ENCODE results near the gene ETNPPL.
A peak's percentile ranks its signal among the peaks of the same experiment; 100 is the strongest.

Gene ETNPPL

GRCh38 chr4:108703370-108703769, 59.5 kb downstream of the ETNPPL start:
- H3K4me3 ChIP-seq (replicated peaks; ENCODE audit: low read depth, low read length): no peak overlapping the region
- no peak for DNase-seq (ENCODE audit: low read depth)
- TF ChIP-seq, protein P1, sequence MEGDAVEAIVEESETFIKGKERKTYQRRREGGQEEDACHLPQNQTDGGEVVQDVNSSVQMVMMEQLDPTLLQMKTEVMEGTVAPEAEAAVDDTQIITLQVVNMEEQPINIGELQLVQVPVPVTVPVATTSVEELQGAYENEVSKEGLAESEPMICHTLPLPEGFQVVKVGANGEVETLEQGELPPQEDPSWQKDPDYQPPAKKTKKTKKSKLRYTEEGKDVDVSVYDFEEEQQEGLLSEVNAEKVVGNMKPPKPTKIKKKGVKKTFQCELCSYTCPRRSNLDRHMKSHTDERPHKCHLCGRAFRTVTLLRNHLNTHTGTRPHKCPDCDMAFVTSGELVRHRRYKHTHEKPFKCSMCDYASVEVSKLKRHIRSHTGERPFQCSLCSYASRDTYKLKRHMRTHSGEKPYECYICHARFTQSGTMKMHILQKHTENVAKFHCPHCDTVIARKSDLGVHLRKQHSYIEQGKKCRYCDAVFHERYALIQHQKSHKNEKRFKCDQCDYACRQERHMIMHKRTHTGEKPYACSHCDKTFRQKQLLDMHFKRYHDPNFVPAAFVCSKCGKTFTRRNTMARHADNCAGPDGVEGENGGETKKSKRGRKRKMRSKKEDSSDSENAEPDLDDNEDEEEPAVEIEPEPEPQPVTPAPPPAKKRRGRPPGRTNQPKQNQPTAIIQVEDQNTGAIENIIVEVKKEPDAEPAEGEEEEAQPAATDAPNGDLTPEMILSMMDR (IDR thresholded peaks at IDR 0.05; ENCODE audit: low read length, missing control alignments): no peak

DNA sequence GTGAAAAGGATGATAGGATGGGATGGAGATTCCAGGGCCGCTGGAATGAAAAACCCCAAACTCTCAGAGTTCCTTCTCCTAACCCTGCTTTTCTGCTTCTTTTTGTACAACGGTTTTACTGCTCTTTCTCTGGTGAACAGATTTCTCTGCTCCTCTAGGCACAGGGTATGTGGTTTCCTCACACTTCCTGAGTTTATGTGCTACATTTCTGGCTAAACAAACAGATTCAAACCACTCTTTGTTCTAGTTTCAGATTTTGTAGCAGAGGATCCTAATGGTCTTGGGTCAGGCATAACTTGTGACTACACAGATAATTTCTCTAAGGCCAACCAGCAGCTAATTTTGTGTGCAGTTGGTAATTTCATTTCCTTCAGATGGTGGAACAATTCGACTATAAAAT, 59.9 kb downstream of the ETNPPL start:
- DNase-seq (ENCODE audit: low read depth): peak; percentile 32
- H3K4me3 ChIP-seq (replicated peaks; ENCODE audit: low read depth, low read length): no peak overlapping the region
- TF ChIP-seq, protein P1 (IDR thresholded peaks at IDR 0.05; ENCODE audit: low read length, missing control alignments): no peak

DNA sequence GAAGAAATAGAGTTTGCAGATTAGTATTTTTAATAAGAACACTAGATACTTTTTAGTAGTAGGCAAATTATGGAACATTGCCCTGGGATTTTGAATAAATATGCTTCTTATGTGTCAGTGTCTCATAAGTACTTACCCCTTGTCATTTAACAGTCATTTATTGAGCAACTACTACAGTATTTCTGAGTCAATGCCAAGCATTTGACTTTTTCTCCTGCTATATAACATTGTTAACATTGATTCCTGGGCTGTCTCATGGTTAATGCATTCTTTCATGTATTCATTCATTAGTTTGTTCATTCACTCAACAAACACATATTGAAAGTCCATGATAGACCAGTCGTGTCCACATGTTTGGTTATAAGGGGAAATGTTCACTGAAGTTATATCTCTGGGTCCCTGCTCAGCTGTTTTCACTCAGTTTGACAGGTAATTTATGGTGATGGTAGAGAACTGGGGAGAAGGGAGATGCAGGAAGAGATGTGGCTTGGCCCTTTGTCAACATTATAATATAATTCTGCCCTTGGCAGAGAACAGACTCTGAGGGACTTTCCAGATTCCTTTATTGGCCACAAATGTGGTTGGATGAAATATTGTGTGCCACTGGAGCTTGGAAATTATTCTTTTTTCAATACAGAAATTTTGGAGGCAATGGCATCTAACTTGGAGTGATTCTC, 62.6 kb downstream of the ETNPPL start:
- no peak overlapping the region for H3K4me3 ChIP-seq (replicated peaks; ENCODE audit: low read depth, low read length)
- DNase-seq (ENCODE audit: low read depth): peak; percentile 75
- TF ChIP-seq, protein P1 (IDR thresholded peaks at IDR 0.05; ENCODE audit: low read length, missing control alignments): no peak

- no peak for DNase-seq (ENCODE audit: low read depth)
- TF ChIP-seq, protein P1 (IDR thresholded peaks at IDR 0.05; ENCODE audit: low read length, missing control alignments): no peak
- H3K4me3 ChIP-seq (replicated peaks; ENCODE audit: low read depth, low read length): no peak overlapping the region
Observed at GRCh38 chr4:108696160-108696559, 66.7 kb downstream of the ETNPPL start.

GRCh38 chr4:108695062-108695461, 67.8 kb downstream of the ETNPPL start:
- TF ChIP-seq, protein P1 (IDR thresholded peaks at IDR 0.05; ENCODE audit: low read length, missing control alignments): no peak
- no peak for DNase-seq (ENCODE audit: low read depth)
- no peak overlapping the region for H3K4me3 ChIP-seq (replicated peaks; ENCODE audit: low read depth, low read length)

GRCh38 chr4:108694423-108694822, 68.4 kb downstream of the ETNPPL start:
- no peak overlapping the region for H3K4me3 ChIP-seq (replicated peaks; ENCODE audit: low read depth, low read length)
- no peak for DNase-seq (ENCODE audit: low read depth)
- TF ChIP-seq, protein P1 (IDR thresholded peaks at IDR 0.05; ENCODE audit: low read length, missing control alignments): no peak

DNA sequence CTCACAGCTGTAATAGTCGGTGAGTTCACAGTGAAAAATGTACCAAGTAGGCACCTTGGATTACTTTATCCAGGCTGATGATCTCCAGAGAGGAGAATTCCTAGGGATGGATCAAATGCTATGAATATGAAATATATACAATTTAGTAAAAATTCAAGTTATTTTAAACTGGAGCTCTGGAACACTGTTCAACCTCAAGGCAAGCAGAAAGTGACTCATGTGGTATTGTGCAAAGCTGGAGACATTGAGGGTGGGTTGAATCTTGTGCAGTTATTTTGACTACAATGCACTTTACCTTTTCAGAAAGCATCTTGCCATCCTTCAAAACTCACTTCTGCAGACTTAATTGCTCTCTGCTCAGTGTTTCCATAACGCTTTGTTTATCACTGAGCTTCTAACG, 69.0 kb downstream of the ETNPPL start:
- H3K4me3 ChIP-seq (replicated peaks; ENCODE audit: low read depth, low read length): no peak overlapping the region
- TF ChIP-seq, protein P1 (IDR thresholded peaks at IDR 0.05; ENCODE audit: low read length, missing control alignments): no peak
- peak; percentile 42 for DNase-seq (ENCODE audit: low read depth)

Data from fibroblast of pulmonary artery (primary cell).